ENCODE data around the gene TJP1.
A peak's percentile ranks its signal among the peaks of the same experiment; 100 is the strongest.

TJP1 gene

GRCh38 chr15:29835301-29835700, 13.0 kb upstream of the TJP1 start:
- H3K27ac ChIP-seq: no peak overlapping the region
- H3K36me3 ChIP-seq: no peaks in the 10 kb centered on the region
- no peak overlapping the region for H3K4me3 ChIP-seq (ENCODE audit: low read depth, low read length)
- TF ChIP-seq, protein P1, sequence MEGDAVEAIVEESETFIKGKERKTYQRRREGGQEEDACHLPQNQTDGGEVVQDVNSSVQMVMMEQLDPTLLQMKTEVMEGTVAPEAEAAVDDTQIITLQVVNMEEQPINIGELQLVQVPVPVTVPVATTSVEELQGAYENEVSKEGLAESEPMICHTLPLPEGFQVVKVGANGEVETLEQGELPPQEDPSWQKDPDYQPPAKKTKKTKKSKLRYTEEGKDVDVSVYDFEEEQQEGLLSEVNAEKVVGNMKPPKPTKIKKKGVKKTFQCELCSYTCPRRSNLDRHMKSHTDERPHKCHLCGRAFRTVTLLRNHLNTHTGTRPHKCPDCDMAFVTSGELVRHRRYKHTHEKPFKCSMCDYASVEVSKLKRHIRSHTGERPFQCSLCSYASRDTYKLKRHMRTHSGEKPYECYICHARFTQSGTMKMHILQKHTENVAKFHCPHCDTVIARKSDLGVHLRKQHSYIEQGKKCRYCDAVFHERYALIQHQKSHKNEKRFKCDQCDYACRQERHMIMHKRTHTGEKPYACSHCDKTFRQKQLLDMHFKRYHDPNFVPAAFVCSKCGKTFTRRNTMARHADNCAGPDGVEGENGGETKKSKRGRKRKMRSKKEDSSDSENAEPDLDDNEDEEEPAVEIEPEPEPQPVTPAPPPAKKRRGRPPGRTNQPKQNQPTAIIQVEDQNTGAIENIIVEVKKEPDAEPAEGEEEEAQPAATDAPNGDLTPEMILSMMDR (IDR thresholded peaks at IDR 0.05; ENCODE audit: low read depth, low read length): no peak
- H3K27me3 ChIP-seq (ENCODE audit: insufficient read depth, low read depth, severe bottlenecking): no peaks in the 10 kb centered on the region
- no peaks in the 10 kb centered on the region for H3K9me3 ChIP-seq (ENCODE audit: severe bottlenecking)
- DNase-seq: no peak

DNA sequence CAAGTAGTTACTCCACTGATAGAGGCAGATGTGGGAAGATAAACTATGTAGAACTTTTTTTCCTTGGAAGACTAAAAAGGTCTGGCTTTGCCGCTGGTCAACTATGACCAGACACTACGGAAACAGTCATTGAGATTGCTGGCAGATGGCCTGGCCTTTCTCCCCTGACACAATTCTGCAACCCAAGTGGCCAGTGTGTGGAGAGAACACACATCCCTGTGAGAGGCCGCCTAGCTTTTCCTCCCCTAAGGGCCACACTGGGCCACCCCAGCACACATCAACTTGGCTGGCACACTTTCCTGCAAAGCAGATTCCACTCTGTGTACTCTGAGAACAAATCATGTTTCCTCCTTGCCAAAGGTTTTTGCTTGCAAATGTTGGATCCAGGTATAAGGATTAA, 10.4 kb upstream of the TJP1 start:
- TF ChIP-seq, protein P1 (IDR thresholded peaks at IDR 0.05; ENCODE audit: low read depth, low read length): no peak
- Histone ChIP-seq H3K27me3 (ENCODE audit: insufficient read depth, low read depth, severe bottlenecking) (no peaks in the 10 kb centered on the region), H3K4me3 (ENCODE audit: low read depth, low read length) (no peak overlapping the region), H3K9me3 (ENCODE audit: severe bottlenecking) (no peaks in the 10 kb centered on the region), H3K36me3 (no peaks in the 10 kb centered on the region), H3K27ac (no peak overlapping the region)
- no peak for DNase-seq

GRCh38 chr15:29826908-29827820, 4.9 kb upstream of the TJP1 start:
- no peak for DNase-seq
- no peak overlapping the region for H3K27ac ChIP-seq
- H3K9me3 ChIP-seq (ENCODE audit: severe bottlenecking): no peaks in the 10 kb centered on the region
- peaks cover under 1% of the 10 kb centered on the region; the same call in 1 of the 2 replicates for H3K36me3 ChIP-seq
- TF ChIP-seq, protein P1 (IDR thresholded peaks at IDR 0.05; ENCODE audit: low read depth, low read length): no peak
- H3K4me3 ChIP-seq (ENCODE audit: low read depth, low read length): no peak overlapping the region
- no peaks in the 10 kb centered on the region for H3K27me3 ChIP-seq (ENCODE audit: insufficient read depth, low read depth, severe bottlenecking)

DNA sequence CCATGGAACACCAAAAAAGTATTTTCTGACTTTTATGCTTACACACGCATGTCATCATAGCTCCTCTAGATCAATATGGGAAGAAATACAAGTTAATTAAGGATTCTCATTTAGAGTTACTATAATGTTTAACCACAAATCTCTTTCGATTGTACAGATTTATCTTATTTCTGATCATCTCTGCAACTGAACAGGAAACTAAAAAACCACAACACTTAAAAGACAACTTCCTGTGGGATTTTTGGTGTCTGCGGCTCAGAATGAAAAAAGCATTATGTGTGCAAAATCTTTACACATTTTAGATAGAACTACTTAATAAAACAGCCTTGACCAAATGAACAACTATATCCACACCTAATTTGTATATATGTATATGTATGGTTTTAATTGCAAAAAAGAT, 3.0 kb upstream of the TJP1 start:
- no peak overlapping the region for H3K4me3 ChIP-seq (ENCODE audit: low read depth, low read length)
- DNase-seq: no peak
- no peak overlapping the region for H3K27ac ChIP-seq
- H3K27me3 ChIP-seq (ENCODE audit: insufficient read depth, low read depth, severe bottlenecking): no peaks in the 10 kb centered on the region
- TF ChIP-seq, protein P1 (IDR thresholded peaks at IDR 0.05; ENCODE audit: low read depth, low read length): no peak
- no peaks in the 10 kb centered on the region for H3K9me3 ChIP-seq (ENCODE audit: severe bottlenecking)
- H3K36me3 ChIP-seq: peaks cover 2% of the 10 kb centered on the region; the same call in 1 of the 2 replicates

DNA sequence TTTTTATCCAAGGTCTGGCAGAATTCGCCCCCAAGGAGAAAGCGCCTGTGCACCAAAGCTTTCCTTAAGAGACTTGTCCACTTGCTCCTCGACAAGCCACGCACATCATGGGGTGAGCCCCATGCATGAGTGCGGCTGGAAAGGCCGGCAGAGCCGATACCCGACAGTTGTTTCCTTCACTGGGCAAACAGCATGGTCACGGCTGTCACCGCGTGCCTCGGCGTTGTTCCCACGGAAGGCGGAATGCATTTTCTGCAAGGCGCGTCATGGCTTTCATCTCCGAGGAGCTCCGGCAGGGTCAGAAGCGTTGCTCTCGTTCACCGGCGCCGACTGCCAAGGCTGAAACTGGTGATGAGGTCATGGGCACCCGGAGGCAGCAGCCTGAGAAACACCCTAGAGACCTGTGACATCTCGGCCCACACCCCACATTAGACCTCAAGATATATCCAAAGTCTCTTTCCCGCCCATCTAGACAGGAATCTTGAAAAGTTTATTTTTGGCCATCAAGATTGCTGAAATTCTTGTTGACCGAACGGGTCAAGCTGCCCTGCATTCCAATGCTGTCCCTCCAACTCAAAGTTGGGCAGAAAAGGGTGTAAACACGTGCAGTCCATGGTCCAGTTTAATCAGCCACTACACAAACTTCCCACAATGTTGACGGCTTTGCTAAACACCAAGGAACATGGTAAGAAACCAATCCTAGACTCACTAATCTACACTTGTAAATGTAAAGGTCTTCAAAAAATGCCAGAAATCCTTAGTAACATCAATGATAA, 604 bp upstream of the TJP1 start:
- peak overlapping the region; percentile 96 for H3K27ac ChIP-seq
- H3K4me3 ChIP-seq (ENCODE audit: low read depth, low read length): peak overlapping the region; percentile 57

More for the DNA sequence above, 604 bp upstream of the TJP1 start:
- Histone ChIP-seq H3K36me3 (peaks cover 2% of the 10 kb centered on the region), H3K9me3 (ENCODE audit: severe bottlenecking) (no peaks in the 10 kb centered on the region), H3K27me3 (ENCODE audit: insufficient read depth, low read depth, severe bottlenecking) (no peaks in the 10 kb centered on the region)
- no peak for DNase-seq
- TF ChIP-seq, protein P1 (IDR thresholded peaks at IDR 0.05; ENCODE audit: low read depth, low read length): no peak
